Activated T-helper 1 cell treated with anti-CD3 and anti-CD28 coated beads, Interleukin-12 subunit alpha, Interleukin-12 subunit beta, Interleukin-2, Interleukin-4 antibody, amounts not matched to agents 30 ng/mL and 10 ng/mL and 1 ng/mL, durations not matched to agents 14 hours and 24 hours and 36 hours (primary cell): ENCODE results near the gene RPS6KA2. TPM values are rescaled to one million over a fixed set of nuclear protein-coding genes. Genes with fewer than 3 reads are reported as not detected.

Experiments used
- DNase-seq: peaks from one replicate; pipeline ENCODE4 v3.0.0; 2021; ENCODE audit warnings: low spot score
- H3K27ac Mint-ChIP-seq: one replicate; pipeline ENCODE4 v1.8.0; 2021; ENCODE audit warnings: mild to moderate bottlenecking, mixed read lengths
- H3K27me3 Mint-ChIP-seq: one replicate; pipeline ENCODE4 v1.8.0; 2022; ENCODE audit warnings: mild to moderate bottlenecking, moderate library complexity, mixed read lengths; ENCODE audit not compliant: insufficient read depth
- H3K36me3 Mint-ChIP-seq: one replicate; pipeline ENCODE4 v1.8.0; 2021; ENCODE audit warnings: low read depth, mixed read lengths
- H3K4me1 Mint-ChIP-seq: one replicate; pipeline ENCODE4 v1.8.0; 2021; ENCODE audit warnings: low read depth, mixed read lengths
- H3K4me3 Mint-ChIP-seq: one replicate; pipeline ENCODE4 v1.8.0; 2021; ENCODE audit warnings: mild to moderate bottlenecking, moderate library complexity, mixed read lengths
- H3K9me3 Mint-ChIP-seq: one replicate; pipeline ENCODE4 v1.8.0; 2021; ENCODE audit warnings: mixed read lengths
- intact Hi-C: fragments of 100-400 bp; cut with micrococcal nuclease; formaldehyde crosslinking; loops from one replicate; pipeline ENCODE4 v1.15.1; 2024
- total RNA-seq: library from RNA; stranded (reverse); gene quantifications from 2 replicates; pipeline ENCODE4 v1.2.3, GENCODE V29; 2022

RPS6KA2 gene
- total RNA-seq, 1 donor from 2014 or later: 2.0 TPM

- H3K4me3 Mint-ChIP-seq: no peak overlapping the region
- no peaks in the 10 kb centered on the region for H3K36me3 Mint-ChIP-seq
- H3K9me3 Mint-ChIP-seq: no peaks in the 10 kb centered on the region
- no peak for DNase-seq
- intact Hi-C loops: no loop called here
- H3K27ac Mint-ChIP-seq: no peak overlapping the region
- no peaks in the 10 kb centered on the region for H3K4me1 Mint-ChIP-seq
- no peaks in the 10 kb centered on the region for H3K27me3 Mint-ChIP-seq
Observed at GRCh38 chr6:166503167-166503744, 123.8 kb downstream of the RPS6KA2 start.

- H3K27me3 Mint-ChIP-seq: no peaks in the 10 kb centered on the region
- no peaks in the 10 kb centered on the region for H3K4me1 Mint-ChIP-seq
- DNase-seq: no peak
- H3K36me3 Mint-ChIP-seq: no peaks in the 10 kb centered on the region
- no peak overlapping the region for H3K27ac Mint-ChIP-seq
- H3K4me3 Mint-ChIP-seq: no peak overlapping the region
- intact Hi-C loops: no loop called here
- H3K9me3 Mint-ChIP-seq: no peaks in the 10 kb centered on the region
Observed at GRCh38 chr6:166502453-166502852, 124.6 kb downstream of the RPS6KA2 start.

GRCh38 chr6:166501246-166501645 lies 125.8 kb downstream of the RPS6KA2 start:
- Mint-ChIP-seq H3K36me3 (no peaks in the 10 kb centered on the region), H3K4me3 (no peak overlapping the region), H3K4me1 (no peaks in the 10 kb centered on the region), H3K27ac (no peak overlapping the region), H3K27me3 (no peaks in the 10 kb centered on the region), H3K9me3 (no peaks in the 10 kb centered on the region)
- intact Hi-C loops: no loop called here
- DNase-seq: no peak

- Mint-ChIP-seq H3K27me3 (no peaks in the 10 kb centered on the region), H3K4me3 (no peak overlapping the region), H3K9me3 (no peaks in the 10 kb centered on the region), H3K36me3 (no peaks in the 10 kb centered on the region), H3K4me1 (peaks cover 3% of the 10 kb centered on the region), H3K27ac (no peak overlapping the region)
- no peak for DNase-seq
- intact Hi-C loops: no loop called here
Observed at GRCh38 chr6:166500246-166500645, 126.8 kb downstream of the RPS6KA2 start.

- DNase-seq: no peak
- intact Hi-C loops: no loop called here
- Mint-ChIP-seq H3K27me3 (no peaks in the 10 kb centered on the region), H3K27ac (peak overlapping the region; percentile 18), H3K36me3 (peaks cover 2% of the 10 kb centered on the region), H3K9me3 (no peaks in the 10 kb centered on the region), H3K4me1 (peaks cover 10% of the 10 kb centered on the region), H3K4me3 (no peak overlapping the region)
Observed at GRCh38 chr6:166499350-166500163, 127.5 kb downstream of the RPS6KA2 start.

- intact Hi-C loops: no loop called here
- no peak for DNase-seq
- Mint-ChIP-seq H3K9me3 (no peaks in the 10 kb centered on the region), H3K27me3 (no peaks in the 10 kb centered on the region), H3K27ac (no peak overlapping the region), H3K36me3 (peaks cover 2% of the 10 kb centered on the region), H3K4me1 (peaks cover 10% of the 10 kb centered on the region), H3K4me3 (no peak overlapping the region)
Observed at GRCh38 chr6:166498661-166499349, 128.2 kb downstream of the RPS6KA2 start.

GRCh38 chr6:166498228-166498627 lies 128.8 kb downstream of the RPS6KA2 start:
- Mint-ChIP-seq H3K36me3 (peaks cover 2% of the 10 kb centered on the region), H3K27ac (no peak overlapping the region), H3K4me1 (peaks cover 10% of the 10 kb centered on the region), H3K4me3 (no peak overlapping the region), H3K27me3 (no peaks in the 10 kb centered on the region), H3K9me3 (no peaks in the 10 kb centered on the region)
- intact Hi-C loops: no loop called here
- DNase-seq: no peak

- peaks cover 2% of the 10 kb centered on the region for H3K36me3 Mint-ChIP-seq
- H3K27me3 Mint-ChIP-seq: peaks cover 1% of the 10 kb centered on the region
- peaks cover 10% of the 10 kb centered on the region for H3K4me1 Mint-ChIP-seq
- H3K4me3 Mint-ChIP-seq: no peak overlapping the region
- intact Hi-C loops: no loop called here
- no peak overlapping the region for H3K27ac Mint-ChIP-seq
- no peaks in the 10 kb centered on the region for H3K9me3 Mint-ChIP-seq
- no peak for DNase-seq
Observed at GRCh38 chr6:166497087-166497899, 129.8 kb downstream of the RPS6KA2 start.

- H3K4me3 Mint-ChIP-seq: no peak overlapping the region
- DNase-seq: no peak
- no peaks in the 10 kb centered on the region for H3K9me3 Mint-ChIP-seq
- intact Hi-C loops: no loop called here
- peaks cover 10% of the 10 kb centered on the region for H3K4me1 Mint-ChIP-seq
- H3K27me3 Mint-ChIP-seq: peaks cover 1% of the 10 kb centered on the region
- no peak overlapping the region for H3K27ac Mint-ChIP-seq
- H3K36me3 Mint-ChIP-seq: peaks cover 2% of the 10 kb centered on the region
Observed at GRCh38 chr6:166496460-166496859, 130.6 kb downstream of the RPS6KA2 start.

- intact Hi-C loops: no loop called here
- Mint-ChIP-seq H3K9me3 (no peaks in the 10 kb centered on the region), H3K27me3 (peaks cover 1% of the 10 kb centered on the region), H3K27ac (no peak overlapping the region), H3K4me1 (peaks cover 10% of the 10 kb centered on the region), H3K4me3 (no peak overlapping the region), H3K36me3 (peaks cover 2% of the 10 kb centered on the region)
- no peak for DNase-seq
Observed at GRCh38 chr6:166495487-166496314, 131.3 kb downstream of the RPS6KA2 start.

- no peak for DNase-seq
- intact Hi-C loops: no loop called here
- Mint-ChIP-seq H3K9me3 (no peaks in the 10 kb centered on the region), H3K27me3 (peaks cover 1% of the 10 kb centered on the region), H3K4me1 (peaks cover 10% of the 10 kb centered on the region), H3K27ac (no peak overlapping the region), H3K36me3 (peaks cover 2% of the 10 kb centered on the region), H3K4me3 (no peak overlapping the region)
Observed at GRCh38 chr6:166494757-166495486, 132.1 kb downstream of the RPS6KA2 start.

GRCh38 chr6:166494101-166494441 lies 133.0 kb downstream of the RPS6KA2 start:
- Mint-ChIP-seq H3K4me1 (peaks cover 10% of the 10 kb centered on the region), H3K27me3 (peaks cover 1% of the 10 kb centered on the region), H3K36me3 (peaks cover 5% of the 10 kb centered on the region), H3K9me3 (no peaks in the 10 kb centered on the region), H3K4me3 (no peak overlapping the region), H3K27ac (no peak overlapping the region)
- intact Hi-C loops: no loop called here
- DNase-seq: no peak
